Brain microvascular endothelial cell (primary cell): ENCODE results near the gene TMEM63C.

ENCODE experiments used
- DNase-seq: peaks from one replicate; pipeline ENCODE4 v3.0.0-alpha.2; 2020
- H3K27ac ChIP-seq: fragments of 250-450 bp; sonication (Bioruptor Pico); 2 replicates; pipeline ENCODE4 v1.5.1; 2020; ENCODE audit warnings: mild to moderate bottlenecking, moderate library complexity
- H3K27me3 ChIP-seq: fragments of 250-450 bp; sonication (Bioruptor Pico); replicated peaks from 2 replicates; pipeline ENCODE4 v1.5.1; 2020; ENCODE audit warnings: mild to moderate bottlenecking
- H3K36me3 ChIP-seq: fragments of 250-450 bp; sonication (Bioruptor Pico); replicated peaks from 2 replicates; pipeline ENCODE4 v1.5.1; 2020; ENCODE audit warnings: mild to moderate bottlenecking
- H3K4me3 ChIP-seq: 2 replicates; pipeline ENCODE4 v1.5.1; 2011; ENCODE audit warnings: low read depth, mild to moderate bottlenecking, control low read depth, low read length, moderate library complexity
- CTCF ChIP-seq: IDR thresholded peaks from 2 replicates; pipeline ENCODE4 v1.5.1; 2011; ENCODE audit warnings: low read depth, mild to moderate bottlenecking, moderate library complexity, low read length, control low read depth, inconsistent platforms; ENCODE audit errors: missing control alignments
- in situ Hi-C: cut with HindIII; loops from 2 replicates; pipeline ENCODE4 v1.10.0; 2017; ENCODE audit warnings: low sequenced_read_pairs, low pct_ligation_motif_present

The TMEM63C gene

GRCh38 chr14:77140359-77141213 lies 41.0 kb upstream of the TMEM63C start:
- Histone ChIP-seq H3K27ac (no peak overlapping the region), H3K27me3 (peaks cover 60% of the 10 kb centered on the region), H3K36me3 (no peaks in the 10 kb centered on the region), H3K4me3 (peak overlapping the region; percentile 30)
- in situ Hi-C loops: no loop called here
- TF ChIP-seq CTCF: no peak
- no peak for DNase-seq

GRCh38 chr14:77141214-77142004 lies 40.2 kb upstream of the TMEM63C start, which contains the start of gene ZDHHC22:
Gene ZDHHC22 (minus strand): TSS chr14:77141791. CDS start chr14:77139738, 2,053 bp downstream.
- DNase-seq: no peak
- peak; percentile 51 for TF ChIP-seq CTCF
- peaks cover 68% of the 10 kb centered on the region for H3K27me3 ChIP-seq

GRCh38 chr14:77142005-77142800 lies 39.4 kb upstream of the TMEM63C start:
- no peaks in the 10 kb centered on the region for H3K36me3 ChIP-seq
- in situ Hi-C loops: no loop called here
- no peak overlapping the region for H3K4me3 ChIP-seq
- peaks cover 76% of the 10 kb centered on the region for H3K27me3 ChIP-seq
- no peak overlapping the region for H3K27ac ChIP-seq
- no peak for DNase-seq
- no peak for TF ChIP-seq CTCF

More at GRCh38 chr14:77141214-77142004, 40.2 kb upstream of the TMEM63C start, which contains the start of gene ZDHHC22:
- peak within 1 kb of the TSS; percentile 36 for H3K4me3 ChIP-seq
- in situ Hi-C loops: no loop called here
- no peak within 1 kb of the TSS for H3K27ac ChIP-seq
- no peaks in the 10 kb centered on the region for H3K36me3 ChIP-seq

- H3K27me3 ChIP-seq: peaks cover 79% of the 10 kb centered on the region
- no peak for TF ChIP-seq CTCF
- H3K27ac ChIP-seq: no peak overlapping the region
- no peaks in the 10 kb centered on the region for H3K36me3 ChIP-seq
- no peak overlapping the region for H3K4me3 ChIP-seq
- no peak for DNase-seq
- in situ Hi-C loops: no loop called here
Observed at GRCh38 chr14:77143071-77143470, 38.5 kb upstream of the TMEM63C start.

GRCh38 chr14:77144412-77145115 lies 37.0 kb upstream of the TMEM63C start:
- in situ Hi-C loops: no loop called here
- TF ChIP-seq CTCF: no peak
- no peak for DNase-seq

More at GRCh38 chr14:77144412-77145115, 37.0 kb upstream of the TMEM63C start:
- H3K27me3 ChIP-seq: peaks cover 70% of the 10 kb centered on the region
- H3K27ac ChIP-seq: no peak overlapping the region
- no peak overlapping the region for H3K4me3 ChIP-seq
- H3K36me3 ChIP-seq: no peaks in the 10 kb centered on the region
